Activated T-cell treated with anti-CD3 and anti-CD28 coated beads, Interleukin-2, amount 50 U/mL, for 1 hour (primary cell): ENCODE results near the gene SOCS6.
"Not testable (repeated sequence)": the region's sequence is repeated elsewhere in the genome, so short reads cannot be mapped to it uniquely, and the experiment has no call there.

Source experiments
- DNase-seq: peaks from one replicate; pipeline ENCODE4 v3.0.0-alpha.2; 2020

Gene SOCS6

GRCh38 chr18:70288851-70289328 is at the start of gene SOCS6:
SOCS6 (plus strand) TSS chr18:70289045; CDS start chr18:70324669, 35,624 bp downstream.
- peak; percentile 33 for DNase-seq

GRCh38 chr18:70243131-70243929 is 45.5 kb upstream of the SOCS6 start:
- DNase-seq = no peak

- DNase-seq = no peak
Observed at GRCh38 chr18:70246061-70246466, 42.8 kb upstream of the SOCS6 start.

DNA sequence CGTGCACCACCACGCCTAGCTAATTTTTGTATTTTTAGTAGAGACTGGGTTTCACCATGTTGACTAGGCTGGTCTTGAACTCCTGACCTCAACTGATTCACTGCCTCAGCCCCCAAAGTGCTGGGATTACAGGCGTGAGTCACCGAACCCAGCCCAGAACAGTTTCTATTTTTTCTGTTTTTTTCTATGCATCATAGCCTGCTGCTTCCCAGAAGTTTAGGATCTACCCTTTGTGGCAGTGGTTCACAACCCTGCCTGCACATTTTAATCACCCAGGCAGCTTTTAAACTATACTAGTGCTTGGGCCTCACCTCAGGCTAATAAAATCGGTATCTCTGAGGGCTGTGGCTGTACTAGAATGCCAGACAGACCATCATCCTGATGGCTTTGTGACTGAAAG is 39.7 kb upstream of the SOCS6 start:
- no peak for DNase-seq

DNA sequence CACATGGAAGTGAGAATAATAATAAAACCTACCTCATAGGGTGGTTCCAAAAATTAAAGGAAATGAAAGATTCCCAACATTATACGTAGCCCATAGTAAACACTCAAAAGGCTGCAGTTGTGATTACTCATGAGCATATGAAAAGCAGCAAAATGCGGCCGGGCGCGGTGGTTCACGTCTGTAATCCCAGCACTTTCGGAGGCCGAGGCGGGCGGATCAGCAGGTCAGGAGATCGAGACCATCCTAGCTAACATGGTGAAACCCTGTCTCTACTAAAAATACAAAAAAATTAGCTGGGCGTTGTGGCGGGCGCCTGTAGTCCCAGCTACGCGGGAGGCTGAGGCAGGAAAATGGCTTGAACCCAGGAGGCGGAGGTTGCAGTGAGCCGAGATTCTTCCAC is 39.0 kb upstream of the SOCS6 start:
- DNase-seq = not testable (repeated sequence)

- DNase-seq = no peak
Observed at GRCh38 chr18:70250781-70251180, 38.1 kb upstream of the SOCS6 start.

- no peak for DNase-seq
Observed at GRCh38 chr18:70256184-70256583, 32.7 kb upstream of the SOCS6 start.

GRCh38 chr18:70256994-70257393 is 31.9 kb upstream of the SOCS6 start:
- DNase-seq = no peak

GRCh38 chr18:70258243-70258642 is 30.6 kb upstream of the SOCS6 start:
- no peak for DNase-seq

DNA sequence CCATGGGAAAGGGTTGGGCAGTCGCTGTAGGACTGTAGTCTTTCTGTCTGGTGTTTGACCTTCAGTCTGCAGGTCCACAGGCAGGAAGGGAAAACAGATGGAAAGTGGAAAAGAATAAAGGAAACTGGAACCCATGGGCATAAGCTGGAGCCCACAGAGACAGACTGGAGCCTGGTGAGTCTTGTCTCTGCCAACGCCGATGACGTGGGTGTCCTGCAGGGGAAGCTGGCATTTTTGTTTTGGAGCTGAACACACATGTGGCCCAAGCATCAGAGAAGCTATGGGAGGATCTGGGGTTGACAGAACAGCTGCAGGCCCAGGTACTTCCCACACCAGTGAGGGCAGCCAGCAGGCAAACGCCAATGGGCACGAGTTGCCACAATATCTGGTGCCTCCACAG is 28.2 kb upstream of the SOCS6 start:
- no peak for DNase-seq

GRCh38 chr18:70261141-70261788 is 27.6 kb upstream of the SOCS6 start:
- DNase-seq = no peak

- DNase-seq = no peak
Observed at GRCh38 chr18:70263336-70263735, 25.5 kb upstream of the SOCS6 start.

DNA sequence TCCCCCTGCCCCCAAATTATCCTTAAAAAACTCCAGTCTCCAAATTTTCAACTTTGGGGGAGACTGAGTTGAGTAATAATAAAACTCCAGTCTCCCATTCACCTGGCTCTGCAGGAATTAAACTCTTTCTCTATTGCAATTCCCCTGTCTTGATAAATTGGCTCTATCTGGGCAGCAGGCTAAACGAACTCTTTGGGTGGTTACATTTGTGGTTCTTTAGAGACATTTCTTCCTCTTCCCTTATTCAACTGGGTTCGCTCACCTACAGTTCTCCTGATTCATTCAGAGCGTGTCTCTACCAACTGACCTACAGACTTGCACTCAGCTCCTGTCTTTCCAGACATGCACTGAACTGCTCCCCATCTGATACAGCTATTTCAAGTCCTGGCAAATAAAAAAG is 17.1 kb upstream of the SOCS6 start:
- no peak for DNase-seq

DNA sequence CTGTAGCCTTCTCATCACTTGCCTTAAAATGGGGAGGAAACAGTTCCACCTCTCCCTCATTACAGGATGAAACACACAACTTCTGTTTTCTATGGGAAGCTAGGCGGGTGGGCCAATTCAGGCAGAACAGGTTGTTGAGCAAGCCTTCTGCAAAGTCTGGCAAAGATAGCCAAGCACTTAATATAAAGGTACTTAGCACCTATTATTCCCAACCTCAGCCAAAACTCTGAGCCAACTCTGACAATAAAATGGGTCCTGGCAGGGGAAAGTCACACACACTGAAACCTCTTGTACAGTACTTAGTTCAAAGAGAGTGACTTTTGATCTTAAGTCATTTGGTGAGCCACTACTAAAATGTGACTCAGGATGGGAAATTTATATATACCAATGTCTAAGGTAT is 15.8 kb upstream of the SOCS6 start:
- DNase-seq = no peak

- DNase-seq = no peak
Observed at GRCh38 chr18:70276416-70277191, 12.2 kb upstream of the SOCS6 start.

DNA sequence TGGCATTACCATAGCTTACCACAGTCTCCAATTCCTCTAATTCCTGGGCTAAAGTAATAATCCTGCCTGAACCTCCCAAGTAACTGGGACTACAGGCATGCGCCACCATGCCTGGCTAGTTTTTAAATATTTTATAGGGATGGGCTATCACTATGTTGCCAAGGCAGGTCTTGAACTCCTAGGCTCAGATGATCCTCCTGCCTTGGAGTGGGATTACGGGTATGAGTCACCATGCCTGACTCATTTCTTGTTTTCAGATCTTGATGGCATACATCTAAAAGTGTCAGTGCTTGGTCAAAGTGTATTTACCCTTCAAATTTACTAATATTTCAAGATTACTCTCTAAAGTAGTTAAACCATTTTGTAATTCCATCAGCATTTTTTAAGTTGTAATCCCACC is 9.4 kb upstream of the SOCS6 start:
- DNase-seq = no peak

DNA sequence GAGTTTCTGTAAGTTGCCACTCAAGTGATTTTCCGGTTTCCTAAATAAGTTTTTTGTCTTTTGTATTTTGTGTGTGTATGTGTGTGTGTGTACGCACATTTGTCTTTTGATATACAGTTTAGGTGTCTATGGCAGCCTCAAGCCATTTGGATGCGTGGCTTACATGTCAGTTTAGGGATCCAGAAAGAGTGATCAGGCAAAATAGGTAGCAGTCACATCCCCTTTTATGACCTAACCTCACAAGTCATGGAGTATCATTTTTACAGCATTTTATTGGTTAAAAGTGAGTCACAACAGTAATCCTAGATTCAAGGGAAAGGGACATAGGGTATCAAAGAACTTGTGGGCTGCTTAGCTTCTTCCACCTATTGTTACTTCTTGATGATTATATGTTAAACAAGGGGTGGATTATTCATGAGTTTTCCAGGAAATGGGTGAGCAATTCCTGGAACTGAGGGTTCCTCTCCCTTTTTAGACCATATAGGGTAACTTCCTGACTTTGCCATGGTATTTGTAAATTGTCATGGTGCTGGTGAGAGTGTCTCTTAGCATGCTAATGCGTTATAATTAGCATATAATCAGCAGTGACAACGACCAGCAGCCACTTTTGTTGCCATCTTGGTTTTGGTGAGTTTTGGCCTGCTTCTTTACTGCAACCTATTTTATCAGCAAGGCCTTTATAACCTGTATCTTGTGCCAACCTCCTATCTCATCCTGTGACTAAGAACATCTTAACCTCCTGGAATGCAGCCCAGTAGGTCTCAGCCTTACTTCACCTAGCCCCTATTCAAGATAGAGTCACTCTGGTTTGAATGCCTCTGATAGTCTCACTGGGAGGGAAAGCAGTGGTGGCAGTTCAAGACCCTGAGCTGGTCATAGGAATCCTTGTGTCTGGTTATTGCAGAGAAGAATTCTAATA is 8.6 kb upstream of the SOCS6 start:
- no peak for DNase-seq

- DNase-seq = no peak
Observed at GRCh38 chr18:70284976-70285620, 3.7 kb upstream of the SOCS6 start.

- no peak for DNase-seq
Observed at GRCh38 chr18:70287731-70288130, 1.1 kb upstream of the SOCS6 start.

- no peak for DNase-seq
Observed at GRCh38 chr18:70288171-70288850, 534 bp upstream of the SOCS6 start.
